D341Med (cell line): Measurements from ENCODE around the gene COBLL1.

Experiments used
- DNase-seq: peaks from one replicate; pipeline ENCODE4 v3.0.0; 2012; ENCODE audit warnings: low spot score

COBLL1 gene

DNA sequence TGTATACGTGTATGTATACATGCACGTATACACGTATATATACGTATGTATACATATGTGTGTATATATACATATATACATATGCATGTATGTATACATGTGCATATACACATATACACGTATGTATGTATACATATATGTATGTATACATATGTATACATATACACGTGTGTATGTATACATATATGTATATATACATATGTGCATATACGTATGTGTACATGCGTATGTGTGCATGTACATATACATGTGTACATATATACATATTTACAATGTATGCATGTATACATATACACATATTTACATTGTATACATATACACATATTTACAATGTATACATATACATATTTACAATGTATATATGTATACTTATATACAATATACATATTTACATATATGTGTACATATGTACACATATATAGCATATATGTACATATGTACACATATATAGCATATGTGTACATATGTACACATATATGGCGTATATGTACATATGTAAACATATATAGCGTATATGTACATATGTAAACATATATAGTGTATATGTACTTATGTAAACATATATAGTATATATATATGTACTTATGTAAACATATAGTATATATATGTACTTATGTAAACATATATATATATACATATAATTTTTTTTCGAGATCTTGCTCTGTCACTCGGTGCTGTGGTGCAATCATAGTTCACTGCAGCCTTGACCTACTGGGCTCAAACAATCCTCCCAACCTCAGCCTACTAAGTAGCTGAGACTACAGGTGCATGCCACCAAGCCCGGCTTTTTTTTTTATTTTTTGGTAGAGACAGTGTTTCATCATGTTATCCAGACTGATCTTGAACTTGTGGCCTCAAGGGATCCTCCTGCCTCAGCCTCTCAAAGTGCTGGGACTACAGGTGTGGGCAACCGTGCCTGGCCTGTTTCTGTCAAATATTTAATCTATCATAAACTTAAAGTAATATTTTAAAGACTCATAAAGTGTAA, 23.2 kb downstream of the COBLL1 start:
- no peak for DNase-seq

DNA sequence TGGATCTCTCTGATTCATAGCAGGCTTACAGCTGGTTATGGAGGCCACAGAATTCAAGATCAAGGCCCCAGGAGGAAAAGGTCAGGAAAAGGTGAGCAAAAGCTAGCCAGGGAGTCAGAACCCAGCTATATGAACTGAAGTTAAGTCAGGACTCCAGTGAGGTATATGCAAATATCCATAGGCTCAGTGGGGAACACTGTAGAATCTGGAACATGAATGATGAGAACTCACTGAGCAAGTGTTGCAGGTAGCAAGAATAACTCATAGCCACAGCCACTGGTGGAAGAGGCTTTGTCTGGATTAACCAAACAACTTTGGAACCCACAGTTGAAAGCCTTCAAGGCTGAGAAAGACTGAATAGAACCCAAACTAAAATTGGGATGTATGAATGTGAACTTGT, 24.7 kb downstream of the COBLL1 start:
- no peak for DNase-seq

DNA sequence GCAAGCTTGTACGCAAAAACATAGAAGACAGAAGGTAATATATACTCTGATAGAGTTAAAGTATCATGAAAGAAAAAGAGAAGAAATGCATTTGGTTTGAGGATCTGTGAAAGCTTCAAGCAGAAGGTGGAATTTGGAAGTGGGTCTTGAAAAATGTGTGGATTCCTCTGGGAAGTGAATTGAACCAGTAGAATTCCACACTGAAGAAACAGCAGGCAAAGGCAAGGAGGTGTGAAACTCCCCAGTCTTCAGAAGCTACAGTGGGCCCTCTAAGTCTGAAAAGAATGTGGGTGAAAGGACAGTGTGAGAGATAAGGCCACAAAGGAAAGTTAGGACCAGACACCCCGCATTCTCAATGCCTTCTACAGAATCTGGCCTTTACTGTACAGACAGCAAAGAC, 25.6 kb downstream of the COBLL1 start:
- DNase-seq: no peak

- no peak for DNase-seq
These were observed 26.4 kb downstream of the COBLL1 start for GRCh38 chr2:164815071-164815793.

DNA sequence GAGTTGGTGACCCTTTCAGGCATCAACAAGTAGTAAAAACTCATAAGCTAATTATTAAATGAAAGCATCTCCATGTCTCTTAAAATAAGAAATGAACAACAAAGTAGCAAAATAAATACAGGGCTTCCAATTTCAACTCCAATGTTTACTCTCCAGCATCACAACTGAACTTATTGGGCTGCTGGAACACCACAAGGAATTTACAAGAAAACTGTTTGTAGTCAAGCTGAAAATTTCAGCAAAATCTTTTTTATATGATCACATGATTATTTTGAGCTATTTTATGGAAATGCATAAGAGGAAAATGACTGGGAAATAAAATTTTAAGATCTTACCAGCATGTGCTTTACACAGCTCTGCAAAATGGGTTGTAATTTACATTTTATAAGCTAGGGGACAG, 28.1 kb downstream of the COBLL1 start:
- no peak for DNase-seq

GRCh38 chr2:164812378-164812777, 29.2 kb downstream of the COBLL1 start:
- no peak for DNase-seq

- DNase-seq: no peak
These were observed 29.8 kb downstream of the COBLL1 start for GRCh38 chr2:164811819-164812218.

GRCh38 chr2:164810843-164811242, 30.8 kb downstream of the COBLL1 start:
- DNase-seq: no peak

DNA sequence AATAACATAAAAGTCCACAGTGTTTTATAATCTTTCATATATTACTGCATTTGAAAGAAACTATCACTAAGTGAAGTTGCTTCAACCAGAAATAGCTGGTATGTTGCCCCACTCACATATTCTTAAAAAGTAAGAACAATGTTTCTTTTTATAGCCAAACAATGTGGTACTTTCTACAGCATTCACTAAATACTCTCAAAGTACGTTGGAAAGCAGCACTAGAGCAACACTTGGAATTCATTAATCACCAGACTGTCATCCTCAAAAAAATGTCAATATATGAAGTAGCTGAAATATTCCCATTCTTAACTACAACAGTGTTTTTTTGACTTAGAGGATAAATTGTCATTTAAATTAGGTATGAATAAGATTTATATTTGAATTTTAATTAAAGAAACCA, 32.8 kb downstream of the COBLL1 start:
- DNase-seq: no peak

DNA sequence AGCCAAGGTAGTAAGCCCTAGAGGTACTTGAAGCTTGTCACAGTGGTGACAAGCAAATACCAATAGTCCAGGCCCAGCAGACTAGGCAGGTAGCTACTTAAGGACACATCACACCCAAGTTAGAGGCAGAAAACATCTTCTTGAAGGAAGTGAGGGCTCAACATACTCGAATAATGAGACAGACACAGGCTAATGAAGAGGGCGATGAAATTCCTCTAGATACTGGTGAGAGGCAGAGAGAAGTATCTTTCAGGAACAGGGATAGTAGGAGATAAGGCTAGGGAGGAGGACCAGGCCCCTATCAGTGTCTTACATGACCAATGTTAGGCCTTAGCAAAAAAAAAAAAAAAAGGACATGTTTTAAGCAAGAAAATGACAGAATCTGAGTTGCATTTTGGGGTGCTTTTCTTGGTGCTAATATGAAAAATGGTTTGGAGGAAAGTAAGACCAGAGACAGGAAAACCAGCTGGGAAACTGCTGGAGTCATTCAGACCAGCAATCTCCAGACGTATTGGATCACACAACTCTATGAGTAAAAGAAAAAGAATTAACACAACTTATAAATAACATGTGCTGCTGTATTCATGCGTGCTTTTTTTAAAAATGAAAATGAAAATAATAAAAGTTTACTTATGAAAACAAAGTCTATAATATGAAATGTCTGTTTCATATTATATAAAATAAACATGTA, 37.7 kb downstream of the COBLL1 start:
- no peak for DNase-seq

- DNase-seq: no peak
These were observed 39.4 kb downstream of the COBLL1 start for GRCh38 chr2:164802095-164802707.

GRCh38 chr2:164800572-164800971, 41.1 kb downstream of the COBLL1 start:
- DNase-seq: no peak

DNA sequence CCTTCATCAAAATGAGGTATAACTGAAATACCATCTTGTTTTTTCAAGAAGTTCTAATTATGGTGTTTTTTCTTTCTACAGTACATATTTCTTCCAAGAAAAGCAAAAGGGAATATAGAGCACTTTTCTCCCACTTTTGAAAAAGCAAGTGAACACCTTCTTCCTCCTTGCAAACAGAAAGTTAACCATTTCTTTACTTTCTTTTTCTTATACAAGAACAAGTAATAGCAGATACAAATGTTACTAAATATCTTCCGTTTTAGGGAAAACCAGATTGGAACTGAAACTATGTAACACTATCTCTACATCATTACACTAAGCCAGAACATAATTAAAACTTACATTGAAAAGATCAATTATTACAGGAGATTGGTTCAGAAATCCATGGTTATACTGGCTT, 44.0 kb downstream of the COBLL1 start:
- DNase-seq: no peak

DNA sequence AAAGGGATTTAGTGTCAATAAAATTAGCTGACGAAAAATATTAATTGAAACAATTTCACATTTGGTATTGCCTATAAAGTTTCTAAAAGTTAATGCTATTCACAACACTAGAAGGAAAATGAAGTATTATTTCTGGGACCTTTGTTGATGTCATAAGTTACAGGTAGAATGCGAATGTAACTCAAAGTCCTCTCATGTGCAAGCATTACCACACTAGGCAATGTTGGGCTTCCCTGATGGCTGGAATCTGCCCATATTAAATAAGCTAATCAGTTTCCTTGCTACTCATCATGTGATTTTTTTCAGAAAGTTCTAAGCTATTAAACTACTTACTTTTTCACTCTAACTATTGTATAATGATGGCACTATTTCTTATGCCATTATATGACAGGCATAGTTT, 44.6 kb downstream of the COBLL1 start:
- DNase-seq: no peak

DNA sequence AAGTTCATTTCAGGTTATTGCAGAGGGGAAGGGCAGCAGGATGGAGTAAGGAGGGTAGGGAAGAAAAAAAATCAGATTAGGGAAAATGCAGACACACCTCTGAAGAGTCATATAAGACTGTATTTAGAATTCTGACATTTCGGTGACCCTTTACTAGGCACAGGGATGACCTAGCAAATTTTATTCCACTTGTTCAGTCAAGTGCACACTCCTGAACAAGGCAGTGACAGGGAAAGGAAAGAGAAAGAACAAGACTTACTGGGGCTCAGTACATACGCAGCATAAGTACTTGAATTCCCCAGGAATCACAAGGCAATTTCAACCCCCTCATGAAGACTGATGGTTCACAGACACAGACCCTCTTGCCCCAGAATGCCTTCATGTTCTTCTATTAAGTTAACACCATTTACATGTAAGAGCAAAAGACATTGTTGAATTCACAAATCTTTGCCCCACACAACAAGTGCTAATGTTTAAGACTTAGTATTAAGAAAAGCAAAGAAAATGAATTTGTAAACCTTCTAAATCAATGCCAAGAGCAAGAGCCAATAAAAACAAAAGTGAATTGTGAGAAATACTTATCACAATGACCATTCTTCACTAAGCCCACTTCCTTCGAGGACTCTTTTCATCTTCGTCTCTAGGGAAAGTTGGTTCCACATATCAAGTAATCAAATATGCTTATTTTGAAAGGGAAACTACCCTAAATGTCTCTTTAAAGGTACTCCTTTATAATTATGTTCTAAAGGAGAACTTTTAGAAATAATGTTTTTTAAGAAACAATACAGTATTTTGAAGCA, 47.0 kb downstream of the COBLL1 start:
- DNase-seq: no peak

DNA sequence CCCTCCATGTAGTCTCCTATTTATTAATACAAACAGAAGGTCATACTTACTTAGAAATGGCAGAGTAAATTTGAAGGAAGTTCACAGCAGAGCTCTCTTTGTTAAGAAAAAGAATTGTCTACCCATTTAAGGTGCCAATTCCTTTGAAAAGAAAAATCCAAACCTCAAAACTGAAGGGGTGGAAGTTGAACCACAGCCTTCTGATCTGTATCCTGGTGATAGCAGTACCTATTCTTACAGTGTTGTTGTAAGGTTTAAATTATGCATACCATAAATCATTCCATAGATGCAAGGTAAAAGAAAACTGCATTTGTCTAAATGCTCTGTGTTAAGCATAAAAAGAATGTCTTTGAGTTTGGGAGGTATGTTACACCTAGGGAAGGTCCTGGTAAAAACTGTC, 47.6 kb downstream of the COBLL1 start:
- DNase-seq: no peak

DNA sequence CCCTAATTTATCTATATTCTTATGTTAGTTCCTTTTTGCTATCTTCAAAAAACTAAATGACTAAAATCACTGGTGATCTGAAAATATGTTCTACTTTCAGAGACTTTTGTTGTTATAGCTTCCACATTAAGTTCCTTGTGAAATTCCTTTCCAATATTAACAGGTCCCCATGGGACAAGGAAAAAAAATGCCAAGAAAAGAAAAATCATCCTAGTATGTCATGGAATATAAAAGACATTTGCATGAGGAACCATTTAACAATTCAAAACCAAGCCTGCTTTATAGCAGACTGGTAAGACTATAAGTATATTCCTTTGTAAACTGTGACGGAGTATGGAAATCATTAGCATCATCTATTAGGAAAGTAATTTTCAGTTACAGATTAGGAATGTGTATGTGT, 48.1 kb downstream of the COBLL1 start:
- DNase-seq: no peak

DNA sequence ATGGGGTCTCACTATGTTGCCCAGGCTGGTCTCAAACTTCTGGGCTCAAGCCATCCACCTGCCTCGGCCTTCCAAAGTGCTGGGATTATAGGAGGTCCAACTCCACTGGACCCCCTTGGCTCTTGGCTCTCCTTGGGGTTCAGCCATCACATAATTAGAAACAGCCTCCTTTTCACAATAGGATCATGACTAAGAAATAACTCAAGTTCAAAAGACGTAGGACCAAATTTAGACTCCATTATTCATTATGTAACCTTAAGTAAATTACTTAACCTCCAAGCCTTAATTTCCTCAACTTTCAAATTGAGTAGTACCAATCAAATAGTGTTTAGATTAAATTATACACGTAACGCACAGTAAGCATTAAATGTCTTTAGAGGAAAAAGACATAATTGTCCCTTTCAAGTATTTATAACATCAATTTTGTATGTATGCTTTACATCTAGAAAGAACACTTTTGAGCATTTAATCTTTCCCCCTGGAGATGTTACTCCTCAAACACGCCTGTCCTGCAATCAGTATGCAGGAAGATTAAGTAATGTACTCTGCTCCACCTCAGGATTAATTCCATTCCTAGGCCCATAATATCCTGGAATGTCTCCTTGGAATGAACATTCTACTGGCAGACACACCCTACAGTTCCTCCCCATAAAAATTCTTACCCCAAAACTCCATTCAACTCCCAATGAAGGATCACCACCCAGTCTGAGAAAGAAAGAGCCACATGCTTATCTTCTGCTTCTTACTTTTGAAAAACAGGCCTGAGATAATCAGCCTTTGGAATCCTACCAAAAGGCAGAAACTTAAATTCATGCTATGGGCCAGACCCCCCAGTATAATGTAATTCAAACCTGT, 49.1 kb downstream of the COBLL1 start:
- no peak for DNase-seq

DNA sequence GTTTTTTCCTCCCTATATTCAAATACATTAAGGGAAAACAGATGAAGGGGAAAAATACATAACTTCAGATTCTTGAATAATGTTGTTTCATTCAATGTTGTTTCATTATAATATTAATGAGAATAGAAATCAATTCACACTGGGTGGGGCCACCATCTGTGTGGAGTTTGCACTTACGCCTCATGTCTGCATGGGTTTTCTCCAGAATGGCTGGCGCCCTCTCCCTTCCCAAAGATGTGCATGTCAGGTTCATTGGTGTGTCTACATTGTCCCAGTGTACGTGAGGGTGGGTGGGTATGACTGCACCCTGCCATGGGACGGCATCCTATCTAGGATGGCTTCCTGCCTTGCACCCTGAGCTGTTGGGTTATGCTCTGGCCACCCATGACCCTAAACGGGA, 51.7 kb downstream of the COBLL1 start:
- DNase-seq: no peak

DNA sequence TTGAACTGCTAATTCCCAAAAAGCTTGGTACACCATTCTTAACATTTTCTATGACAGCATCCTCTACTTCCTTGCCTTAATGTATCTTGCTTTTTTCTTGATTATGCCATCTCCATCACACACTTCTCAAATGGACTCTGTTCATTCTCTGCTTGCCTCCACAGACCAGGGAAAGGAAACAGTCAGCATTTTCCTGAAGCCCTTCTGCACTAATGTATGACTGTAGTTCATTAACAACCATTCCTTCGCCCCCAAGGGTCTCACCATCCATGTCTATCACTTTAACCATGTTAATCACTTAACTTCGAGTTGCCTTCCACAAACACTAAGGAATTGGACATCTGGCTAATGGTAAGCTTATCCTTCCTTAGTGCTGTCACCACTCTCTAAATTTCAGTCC, 54.8 kb downstream of the COBLL1 start:
- no peak for DNase-seq
